Left kidney (tissue), 2 donors: ENCODE results near the gene ALKBH5. TPM values are rescaled to one million over a fixed set of nuclear protein-coding genes. Genes with fewer than 3 reads are reported as not detected.
A peak's percentile ranks its signal among the peaks of the same experiment; 100 is the strongest.

ENCODE experiments used
- DNase-seq: peaks from one replicate; pipeline ENCODE4 v3.0.0-alpha.2; 2013
- polyA plus RNA-seq: library from polyadenylated mRNA; unstranded; fragments of 120-200 nt; gene quantifications from one replicate; pipeline ENCODE4 v1.2.1, GENCODE V29; 2013; ENCODE audit not compliant: insufficient read length

The ALKBH5 gene
- polyA plus RNA-seq, 1 donor: 64.8 TPM

GRCh38 chr17:18217412-18218015 is 33.9 kb downstream of the ALKBH5 start:
- DNase-seq: peak; percentile 64

GRCh38 chr17:18218756-18219415 is 35.3 kb downstream of the ALKBH5 start:
- no peak for DNase-seq

GRCh38 chr17:18224053-18224386 is 40.4 kb downstream of the ALKBH5 start:
- DNase-seq: no peak

GRCh38 chr17:18224387-18225120 is 40.9 kb downstream of the ALKBH5 start:
- DNase-seq: no peak

- DNase-seq: peak; percentile 96
Measured at GRCh38 chr17:18225121-18225641, 41.6 kb downstream of the ALKBH5 start, which contains the start of gene LLGL1. TSS of gene LLGL1 (plus strand) at chr17:18225635. CDS start at chr17:18225683, 48 bp downstream.

- no peak for DNase-seq
Measured at GRCh38 chr17:18225642-18226283, 42.1 kb downstream of the ALKBH5 start.

GRCh38 chr17:18226284-18226945 is 42.8 kb downstream of the ALKBH5 start:
- no peak for DNase-seq

- no peak for DNase-seq
Measured at GRCh38 chr17:18227635-18228034, 44.0 kb downstream of the ALKBH5 start.

GRCh38 chr17:18228176-18228682 is 44.6 kb downstream of the ALKBH5 start:
- DNase-seq: no peak

- DNase-seq: no peak
Measured at GRCh38 chr17:18229254-18229653, 45.6 kb downstream of the ALKBH5 start.

GRCh38 chr17:18229771-18230170 is 46.1 kb downstream of the ALKBH5 start:
- DNase-seq: no peak

- DNase-seq: no peak
Measured at GRCh38 chr17:18230288-18231141, 46.9 kb downstream of the ALKBH5 start.

- no peak for DNase-seq
Measured at GRCh38 chr17:18231164-18231563, 47.5 kb downstream of the ALKBH5 start.

- no peak for DNase-seq
Measured at GRCh38 chr17:18233803-18234518, 50.3 kb downstream of the ALKBH5 start.

GRCh38 chr17:18234853-18235380 is 51.3 kb downstream of the ALKBH5 start:
- DNase-seq: no peak

GRCh38 chr17:18235743-18236256 is 52.2 kb downstream of the ALKBH5 start:
- DNase-seq: no peak

- no peak for DNase-seq
Measured at GRCh38 chr17:18236494-18236893, 52.9 kb downstream of the ALKBH5 start.

GRCh38 chr17:18237461-18237860 is 53.8 kb downstream of the ALKBH5 start:
- no peak for DNase-seq

GRCh38 chr17:18238299-18238698 is 54.7 kb downstream of the ALKBH5 start:
- no peak for DNase-seq

- DNase-seq: no peak
Measured at GRCh38 chr17:18240449-18240848, 56.8 kb downstream of the ALKBH5 start.
